HepG2 (cell line): ENCODE data around the gene P2RY8. TPM values are rescaled to one million over a fixed set of nuclear protein-coding genes. Genes with fewer than 3 reads are reported as not detected.

Experiments used
- AKAP8 ChIP-seq: sonication (generic); formaldehyde crosslinking; IDR thresholded peaks from 2 replicates; pipeline ENCODE4 v1.5.1; 2020; ENCODE audit warnings: mild to moderate bottlenecking, missing genetic modification reagents
- EZH2 ChIP-seq: conservative IDR thresholded peaks from 2 replicates; pipeline ENCODE4 v1.6.1; 2012; ENCODE audit warnings: mild to moderate bottlenecking, low read depth, low read length, moderate library complexity
- MAFG ChIP-seq: sonication (generic); formaldehyde crosslinking; IDR thresholded peaks from 2 replicates; pipeline ENCODE4 v1.5.1; 2020; ENCODE audit warnings: mild to moderate bottlenecking, missing genetic modification reagents
- POLR2AphosphoS5 ChIP-seq: IDR thresholded peaks from 2 replicates; pipeline ENCODE4 v1.6.1; 2012; ENCODE audit warnings: low read depth, low read length
- REXO4 ChIP-seq: sonication (generic); formaldehyde crosslinking; IDR thresholded peaks from 2 replicates; pipeline ENCODE4 v1.8.0; 2022; ENCODE audit warnings: missing genetic modification reagents, mild to moderate bottlenecking, borderline replicate concordance
- ZBTB7B ChIP-seq: sonication (generic); formaldehyde crosslinking; IDR thresholded peaks from 2 replicates; pipeline ENCODE4 v1.4.0; 2020; ENCODE audit warnings: missing genetic modification reagents
- ZC3H4 ChIP-seq: sonication (generic); formaldehyde crosslinking; IDR thresholded peaks from 2 replicates; pipeline ENCODE4 v1.4.0; 2020; ENCODE audit warnings: missing genetic modification reagents, borderline replicate concordance
- ZNF121 ChIP-seq: sonication (generic); formaldehyde crosslinking; IDR thresholded peaks from 2 replicates; pipeline ENCODE4 v1.5.0; 2020; ENCODE audit warnings: mild to moderate bottlenecking, missing genetic modification reagents
- ZNF724P ChIP-seq: sonication (generic); formaldehyde crosslinking; IDR thresholded peaks from 2 replicates; pipeline ENCODE4 v1.8.0; 2022; ENCODE audit warnings: missing genetic modification reagents, borderline replicate concordance
- polyA plus RNA-seq, 8 experiments: library from polyadenylated mRNA; depleted of rRNA in 3 of 8; stranded (reverse) in 7 of 8; unstranded in 1 of 8; fragments of >200 nt; fragmentation: Illumina TruSeq in 4 of 8; extraction: Trizol in 4 of 8; gene quantifications; 2 replicates each; pipeline versions ENCODE4 v1.2.1 to v1.2.3, GENCODE V29; 2011 to 2016; ENCODE audit warnings: low read depth in 4 of 8, missing spikeins in 1 of 8, mixed read lengths in 1 of 8; ENCODE audit not compliant: insufficient read depth in 1 of 8
- total RNA-seq, 5 experiments: library from RNA; depleted of rRNA; stranded (reverse); fragments of >200 nt; fragmentation: Illumina TruSeq; extraction: Trizol; gene quantifications; 2 replicates each; pipeline ENCODE4 v1.2.3, GENCODE V29; 2016; ENCODE audit warnings: low read depth in 1 of 5
- TF ChIP-seq, protein P1 (sequence below): sonication (generic); formaldehyde crosslinking; IDR thresholded peaks from 2 replicates; pipeline ENCODE4 v1.4.0; 2020; ENCODE audit warnings: missing genetic modification reagents
- TF ChIP-seq, protein P2 (sequence below): sonication (generic); formaldehyde crosslinking; IDR thresholded peaks from 2 replicates; pipeline ENCODE4 v1.5.0; 2020; ENCODE audit warnings: mild to moderate bottlenecking, missing genetic modification reagents, borderline replicate concordance
- TF ChIP-seq, protein P3 (sequence below): sonication (generic); formaldehyde crosslinking; IDR thresholded peaks from 2 replicates; pipeline ENCODE4 v1.5.0; 2020; ENCODE audit warnings: mild to moderate bottlenecking, missing genetic modification reagents
- TF ChIP-seq, protein P4 (sequence below): sonication (generic); formaldehyde crosslinking; IDR thresholded peaks from 2 replicates; pipeline ENCODE4 v1.5.1; 2020; ENCODE audit warnings: mild to moderate bottlenecking, missing genetic modification reagents
- TF ChIP-seq, protein P5 (sequence below): sonication (generic); formaldehyde crosslinking; IDR thresholded peaks from 2 replicates; pipeline ENCODE4 v1.4.0; 2020; ENCODE audit warnings: missing genetic modification reagents, low read depth, mild to moderate bottlenecking, borderline replicate concordance

P2RY8 gene
- total and polyA plus RNA-seq, 2 of the 13 experiments (the other 11 are each of a cell fraction or from before 2014, with no cell fraction given): 1.0 to 1.3 TPM

DNA sequence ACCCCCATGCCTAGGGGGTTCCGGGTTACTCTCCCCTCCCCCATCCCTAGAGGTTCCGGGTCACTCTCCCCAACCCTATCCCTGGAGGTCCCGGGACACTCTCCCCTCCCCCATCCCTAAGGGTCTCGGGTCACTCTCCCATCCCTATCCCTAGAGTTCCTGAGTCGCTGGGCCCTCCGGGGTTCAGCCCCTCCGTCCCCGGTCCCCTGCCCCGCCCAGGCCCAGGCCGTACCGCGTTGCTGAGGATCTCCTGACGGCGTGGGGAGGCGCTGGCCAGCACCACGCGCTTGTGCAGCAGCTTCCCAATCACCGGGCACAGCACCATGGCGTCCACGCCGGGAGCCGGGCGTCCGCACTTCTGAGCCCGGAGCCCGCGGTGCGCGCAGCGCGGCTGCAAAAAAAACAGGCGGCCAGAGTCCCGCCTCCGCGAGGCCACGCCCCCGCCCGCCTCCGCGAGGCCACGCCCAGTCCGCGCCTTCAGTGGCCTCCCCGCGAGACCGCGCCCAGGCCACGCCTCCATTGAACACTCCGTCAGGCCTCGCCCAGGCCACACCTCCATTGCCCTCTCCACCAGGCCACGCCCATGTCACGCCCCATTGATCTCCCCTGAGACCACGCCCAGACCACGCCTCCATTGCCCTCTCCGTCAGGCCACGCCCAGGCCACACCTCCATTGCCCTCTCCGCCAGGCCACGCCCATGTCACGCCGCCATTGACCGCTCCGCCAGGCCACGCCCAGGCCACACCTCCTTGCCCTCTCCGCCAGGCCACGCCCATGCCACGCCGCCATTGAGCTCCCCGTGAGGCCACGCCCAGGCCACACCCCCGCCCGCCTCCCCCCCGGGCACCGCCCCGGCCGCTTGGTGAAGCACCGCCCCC lies 84.2 kb downstream of the P2RY8 start, which contains the start of gene ASMTL (continued):
- TF ChIP-seq ZBTB7B (no peak), POLR2AphosphoS5 (peak; percentile 87), ZNF121 (CRISPR knock-in tag) (no peak), MAFG (CRISPR knock-in tag) (no peak), ZC3H4 (CRISPR knock-in tag) (no peak), ZNF724P (CRISPR knock-in tag) (0 out of 2 replicates have a peak, but pooled peaks have one; percentile 32), REXO4 (0 out of 2 replicates have a peak, but pooled peaks have one; percentile 47), EZH2 (no peak), AKAP8 (peak; percentile 67; the same call in 1 of the 2 replicates)
- TF ChIP-seq, protein P1, sequence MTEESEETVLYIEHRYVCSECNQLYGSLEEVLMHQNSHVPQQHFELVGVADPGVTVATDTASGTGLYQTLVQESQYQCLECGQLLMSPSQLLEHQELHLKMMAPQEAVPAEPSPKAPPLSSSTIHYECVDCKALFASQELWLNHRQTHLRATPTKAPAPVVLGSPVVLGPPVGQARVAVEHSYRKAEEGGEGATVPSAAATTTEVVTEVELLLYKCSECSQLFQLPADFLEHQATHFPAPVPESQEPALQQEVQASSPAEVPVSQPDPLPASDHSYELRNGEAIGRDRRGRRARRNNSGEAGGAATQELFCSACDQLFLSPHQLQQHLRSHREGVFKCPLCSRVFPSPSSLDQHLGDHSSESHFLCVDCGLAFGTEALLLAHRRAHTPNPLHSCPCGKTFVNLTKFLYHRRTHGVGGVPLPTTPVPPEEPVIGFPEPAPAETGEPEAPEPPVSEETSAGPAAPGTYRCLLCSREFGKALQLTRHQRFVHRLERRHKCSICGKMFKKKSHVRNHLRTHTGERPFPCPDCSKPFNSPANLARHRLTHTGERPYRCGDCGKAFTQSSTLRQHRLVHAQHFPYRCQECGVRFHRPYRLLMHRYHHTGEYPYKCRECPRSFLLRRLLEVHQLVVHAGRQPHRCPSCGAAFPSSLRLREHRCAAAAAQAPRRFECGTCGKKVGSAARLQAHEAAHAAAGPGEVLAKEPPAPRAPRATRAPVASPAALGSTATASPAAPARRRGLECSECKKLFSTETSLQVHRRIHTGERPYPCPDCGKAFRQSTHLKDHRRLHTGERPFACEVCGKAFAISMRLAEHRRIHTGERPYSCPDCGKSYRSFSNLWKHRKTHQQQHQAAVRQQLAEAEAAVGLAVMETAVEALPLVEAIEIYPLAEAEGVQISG (CRISPR knock-in tag): peak; percentile 36; the same call in 1 of the 2 replicates
- TF ChIP-seq, protein P2, sequence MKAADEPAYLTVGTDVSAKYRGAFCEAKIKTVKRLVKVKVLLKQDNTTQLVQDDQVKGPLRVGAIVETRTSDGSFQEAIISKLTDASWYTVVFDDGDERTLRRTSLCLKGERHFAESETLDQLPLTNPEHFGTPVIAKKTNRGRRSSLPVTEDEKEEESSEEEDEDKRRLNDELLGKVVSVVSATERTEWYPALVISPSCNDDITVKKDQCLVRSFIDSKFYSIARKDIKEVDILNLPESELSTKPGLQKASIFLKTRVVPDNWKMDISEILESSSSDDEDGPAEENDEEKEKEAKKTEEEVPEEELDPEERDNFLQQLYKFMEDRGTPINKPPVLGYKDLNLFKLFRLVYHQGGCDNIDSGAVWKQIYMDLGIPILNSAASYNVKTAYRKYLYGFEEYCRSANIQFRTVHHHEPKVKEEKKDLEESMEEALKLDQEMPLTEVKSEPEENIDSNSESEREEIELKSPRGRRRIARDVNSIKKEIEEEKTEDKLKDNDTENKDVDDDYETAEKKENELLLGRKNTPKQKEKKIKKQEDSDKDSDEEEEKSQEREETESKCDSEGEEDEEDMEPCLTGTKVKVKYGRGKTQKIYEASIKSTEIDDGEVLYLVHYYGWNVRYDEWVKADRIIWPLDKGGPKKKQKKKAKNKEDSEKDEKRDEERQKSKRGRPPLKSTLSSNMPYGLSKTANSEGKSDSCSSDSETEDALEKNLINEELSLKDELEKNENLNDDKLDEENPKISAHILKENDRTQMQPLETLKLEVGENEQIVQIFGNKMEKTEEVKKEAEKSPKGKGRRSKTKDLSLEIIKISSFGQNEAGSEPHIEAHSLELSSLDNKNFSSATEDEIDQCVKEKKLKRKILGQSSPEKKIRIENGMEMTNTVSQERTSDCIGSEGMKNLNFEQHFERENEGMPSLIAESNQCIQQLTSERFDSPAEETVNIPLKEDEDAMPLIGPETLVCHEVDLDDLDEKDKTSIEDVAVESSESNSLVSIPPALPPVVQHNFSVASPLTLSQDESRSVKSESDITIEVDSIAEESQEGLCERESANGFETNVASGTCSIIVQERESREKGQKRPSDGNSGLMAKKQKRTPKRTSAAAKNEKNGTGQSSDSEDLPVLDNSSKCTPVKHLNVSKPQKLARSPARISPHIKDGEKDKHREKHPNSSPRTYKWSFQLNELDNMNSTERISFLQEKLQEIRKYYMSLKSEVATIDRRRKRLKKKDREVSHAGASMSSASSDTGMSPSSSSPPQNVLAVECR (CRISPR knock-in tag): peak; percentile 89
- TF ChIP-seq, protein P3, sequence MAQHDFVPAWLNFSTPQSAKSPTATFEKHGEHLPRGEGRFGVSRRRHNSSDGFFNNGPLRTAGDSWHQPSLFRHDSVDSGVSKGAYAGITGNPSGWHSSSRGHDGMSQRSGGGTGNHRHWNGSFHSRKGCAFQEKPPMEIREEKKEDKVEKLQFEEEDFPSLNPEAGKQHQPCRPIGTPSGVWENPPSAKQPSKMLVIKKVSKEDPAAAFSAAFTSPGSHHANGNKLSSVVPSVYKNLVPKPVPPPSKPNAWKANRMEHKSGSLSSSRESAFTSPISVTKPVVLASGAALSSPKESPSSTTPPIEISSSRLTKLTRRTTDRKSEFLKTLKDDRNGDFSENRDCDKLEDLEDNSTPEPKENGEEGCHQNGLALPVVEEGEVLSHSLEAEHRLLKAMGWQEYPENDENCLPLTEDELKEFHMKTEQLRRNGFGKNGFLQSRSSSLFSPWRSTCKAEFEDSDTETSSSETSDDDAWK (CRISPR knock-in tag): no peak
- TF ChIP-seq, protein P4, sequence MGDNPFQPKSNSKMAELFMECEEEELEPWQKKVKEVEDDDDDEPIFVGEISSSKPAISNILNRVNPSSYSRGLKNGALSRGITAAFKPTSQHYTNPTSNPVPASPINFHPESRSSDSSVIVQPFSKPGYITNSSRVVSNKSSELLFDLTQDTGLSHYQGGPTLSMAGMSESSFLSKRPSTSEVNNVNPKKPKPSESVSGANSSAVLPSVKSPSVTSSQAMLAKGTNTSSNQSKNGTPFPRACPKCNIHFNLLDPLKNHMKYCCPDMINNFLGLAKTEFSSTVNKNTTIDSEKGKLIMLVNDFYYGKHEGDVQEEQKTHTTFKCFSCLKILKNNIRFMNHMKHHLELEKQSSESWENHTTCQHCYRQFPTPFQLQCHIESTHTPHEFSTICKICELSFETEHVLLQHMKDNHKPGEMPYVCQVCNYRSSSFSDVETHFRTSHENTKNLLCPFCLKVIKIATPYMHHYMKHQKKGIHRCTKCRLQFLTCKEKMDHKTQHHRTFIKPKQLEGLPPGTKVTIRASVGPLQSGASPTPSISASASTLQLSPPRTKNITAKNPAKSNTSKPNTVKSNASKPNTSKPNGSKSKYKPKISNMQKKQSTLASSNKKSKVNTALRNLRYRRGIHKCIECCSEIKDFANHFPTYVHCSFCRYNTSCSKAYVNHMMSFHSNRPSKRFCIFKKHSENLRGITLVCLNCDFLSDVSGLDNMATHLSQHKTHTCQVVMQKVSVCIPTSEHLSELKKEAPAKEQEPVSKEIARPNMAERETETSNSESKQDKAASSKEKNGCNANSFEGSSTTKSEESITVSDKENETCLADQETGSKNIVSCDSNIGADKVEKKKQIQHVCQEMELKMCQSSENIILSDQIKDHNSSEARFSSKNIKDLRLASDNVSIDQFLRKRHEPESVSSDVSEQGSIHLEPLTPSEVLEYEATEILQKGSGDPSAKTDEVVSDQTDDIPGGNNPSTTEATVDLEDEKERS (CRISPR knock-in tag): no peak
- TF ChIP-seq, protein P5, sequence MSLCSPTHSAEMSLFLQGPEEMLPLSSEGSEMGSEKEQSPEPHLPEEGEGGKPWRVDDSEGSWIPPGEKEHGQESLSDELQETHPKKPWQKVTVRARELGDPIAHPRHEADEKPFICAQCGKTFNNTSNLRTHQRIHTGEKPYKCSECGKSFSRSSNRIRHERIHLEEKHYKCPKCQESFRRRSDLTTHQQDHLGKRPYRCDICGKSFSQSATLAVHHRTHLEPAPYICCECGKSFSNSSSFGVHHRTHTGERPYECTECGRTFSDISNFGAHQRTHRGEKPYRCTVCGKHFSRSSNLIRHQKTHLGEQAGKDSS (CRISPR knock-in tag): peak; percentile 21; the same call in 1 of the 2 replicates
